PC-9 (cell line): ENCODE results near the gene RUSF1. TPM values are rescaled to one million over a fixed set of nuclear protein-coding genes. Genes with fewer than 3 reads are reported as not detected.
A peak's percentile ranks its signal among the peaks of the same experiment; 100 is the strongest.

Experiments used
- BruUV-seq: library from RNA; stranded (reverse); fragments of 400-500 nt; replicated peaks from 2 replicates; lab custom pipeline; 2021; lab: Mats Ljungman, UMichigan
- CTCF ChIA-PET: fragments of 300-600 bp; sonication (Branson Sonifier 250); formaldehyde crosslinking; loops from one replicate; lab custom pipeline; 2022; ENCODE audit warnings: antibody characterized with exemption; lab: Charles Lee
- POLR2A ChIA-PET: fragments of 300-600 bp; sonication (Branson Sonifier 250); formaldehyde crosslinking; loops from one replicate; lab custom pipeline; 2022; ENCODE audit warnings: antibody characterized with exemption; ENCODE audit not compliant: unreplicated experiment; lab: Charles Lee
- DNase-seq, 2 experiments: peaks; one replicate each; pipeline versions ENCODE4 v3.0.0 to v3.0.0-alpha.2; 2015 to 2022; ENCODE audit warnings: mixed read lengths in 1 of 2
- H2AFZ ChIP-seq: fragments of 200-600 bp; sonication (generic); 2 replicates; pipeline ENCODE4 v1.8.1; 2017; ENCODE audit warnings: antibody characterized with exemption
- H3F3A ChIP-seq: fragments of 200-600 bp; sonication (generic); 2 replicates; pipeline ENCODE4 v1.8.1; 2017; ENCODE audit warnings: antibody characterized with exemption, mild to moderate bottlenecking, low read depth; ENCODE audit not compliant: insufficient read depth
- H3K27ac ChIP-seq: fragments of 200-600 bp; sonication (generic); 2 replicates; pipeline ENCODE4 v1.6.1; 2016; ENCODE audit warnings: mixed run types
- H3K27me3 ChIP-seq: fragments of 200-600 bp; sonication (generic); 2 replicates; pipeline ENCODE4 v1.6.1; 2016; ENCODE audit warnings: low read depth, mixed run types; ENCODE audit not compliant: insufficient read depth
- H3K36me3 ChIP-seq: fragments of 200-600 bp; sonication (generic); 2 replicates; pipeline ENCODE4 v1.6.1; 2016; ENCODE audit warnings: low read depth, mixed run types
- H3K4me1 ChIP-seq: fragments of 200-600 bp; sonication (generic); replicated peaks from 2 replicates; pipeline ENCODE4 v1.6.1; 2016; ENCODE audit warnings: mixed run types; ENCODE audit not compliant: insufficient read depth
- H3K4me2 ChIP-seq: fragments of 200-600 bp; sonication (generic); 2 replicates; pipeline ENCODE4 v1.6.1; 2017; ENCODE audit warnings: mixed run types
- H3K4me3 ChIP-seq: fragments of 200-600 bp; sonication (generic); 2 replicates; pipeline ENCODE4 v1.6.1; 2016; ENCODE audit warnings: mixed run types
- H3K79me2 ChIP-seq: fragments of 200-600 bp; sonication (generic); 2 replicates; pipeline ENCODE4 v1.6.1; 2017; ENCODE audit warnings: low read depth, mixed run types
- H3K9me2 ChIP-seq: fragments of 200-600 bp; sonication (generic); 2 replicates; pipeline ENCODE4 v1.8.1; 2017; ENCODE audit warnings: mild to moderate bottlenecking; ENCODE audit not compliant: insufficient read depth
- H3K9me3 ChIP-seq: fragments of 200-600 bp; sonication (generic); 2 replicates; pipeline ENCODE4 v1.8.1; 2016; ENCODE audit warnings: low read depth; ENCODE audit not compliant: insufficient read depth
- H4K20me1 ChIP-seq: fragments of 200-600 bp; sonication (generic); 2 replicates; pipeline ENCODE4 v1.8.1; 2017; ENCODE audit not compliant: insufficient read depth
- CTCF ChIP-seq: fragments of 200-600 bp; sonication (generic); conservative IDR thresholded peaks from 2 replicates; pipeline ENCODE4 v1.6.1; 2017; ENCODE audit warnings: mixed run types, antibody characterized with exemption, mild to moderate bottlenecking, moderate library complexity
- EZH2 ChIP-seq: fragments of 200-600 bp; sonication (generic); IDR thresholded peaks from 2 replicates; pipeline ENCODE4 v1.8.0; 2017; ENCODE audit warnings: antibody characterized with exemption, low read depth
- intact Hi-C: fragments of 100-400 bp; cut with micrococcal nuclease; formaldehyde crosslinking; loops from one replicate; pipeline ENCODE4 v1.10.0; 2022; ENCODE audit not compliant: unreplicated experiment
- total RNA-seq: library from RNA; stranded (reverse); gene quantifications from 2 replicates; pipeline ENCODE4 v1.2.3, GENCODE V29; 2021

The RUSF1 gene
- total RNA-seq, 1 experiment from 2014 or later, result 86.7 TPM

DNA sequence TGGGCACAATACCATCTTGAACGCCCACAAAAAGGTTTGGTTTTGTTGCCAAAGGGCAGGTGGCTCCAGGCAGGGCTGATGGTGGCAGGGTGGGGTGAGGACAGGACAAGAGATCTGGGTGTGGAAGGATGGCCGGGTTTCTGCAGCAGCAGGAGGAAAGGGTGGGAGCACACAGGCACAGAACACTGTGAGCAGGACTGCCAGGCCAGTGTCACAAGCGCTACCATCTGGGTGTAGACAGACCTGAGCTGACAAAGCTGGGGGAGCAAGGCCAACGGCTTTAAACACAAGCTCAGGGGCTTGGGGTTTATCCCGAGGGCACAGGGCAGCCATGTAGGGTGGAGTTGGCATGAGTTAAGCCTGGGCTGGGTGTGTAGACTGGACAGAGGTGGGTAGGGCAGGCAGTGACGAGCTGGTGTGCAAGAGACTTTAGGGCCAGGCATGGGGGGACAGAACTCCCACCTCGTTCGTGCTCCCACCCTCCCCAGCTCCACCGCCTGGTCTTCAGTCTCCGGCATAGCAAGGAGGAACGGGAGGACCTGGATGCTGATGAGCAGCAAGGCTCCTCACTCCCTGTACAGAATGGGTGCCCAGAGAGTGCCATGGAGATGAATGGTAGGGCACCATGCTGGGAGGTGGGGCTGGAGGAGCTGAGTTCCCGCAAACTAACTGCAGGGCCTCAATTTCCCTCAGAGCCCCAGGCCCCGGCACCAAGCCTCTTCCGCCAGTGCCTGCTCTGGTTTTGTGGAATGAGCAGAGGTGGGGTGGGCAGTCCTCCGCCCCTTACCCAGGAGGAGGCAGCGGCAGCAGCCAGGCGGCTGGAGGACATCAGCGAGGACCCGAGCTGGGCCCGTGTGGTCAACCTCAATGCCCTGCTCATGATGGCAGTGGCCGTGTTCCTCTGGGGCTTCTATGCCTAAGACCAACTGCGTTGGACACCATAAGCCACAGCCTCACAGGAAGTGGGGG, 18.3 kb downstream of the RUSF1 start:
- Histone ChIP-seq H3F3A (no peaks in the 10 kb centered on the region; the same call in 1 of the 2 replicates), H3K4me2 (no peak overlapping the region), H3K4me3 (no peak overlapping the region), H3K27me3 (no peaks in the 10 kb centered on the region), H3K4me1 (0 out of 2 replicates have a peak, but pooled peaks cover 8% of the 10 kb centered on the region), H4K20me1 (no peaks in the 10 kb centered on the region), H3K36me3 (no peaks in the 10 kb centered on the region), H3K27ac (no peak overlapping the region), H2AFZ (no peak overlapping the region), H3K9me2 (no peaks in the 10 kb centered on the region), H3K79me2 (no peaks in the 10 kb centered on the region), H3K9me3 (no peaks in the 10 kb centered on the region)
- ChIA-PET CTCF (interaction anchor here (0.6 kb wide), 1 partner anchor 18 kb away, joined by 4 read pairs; the partner anchor contains the start of gene TGFB1I1), POLR2A (interaction anchor here (0.6 kb wide), 1 partner anchor 372 kb away, joined by 3 read pairs; the partner anchor contains the start of gene KAT8)
- DNase-seq, result no peak
- TF ChIP-seq EZH2, result no peak
- TF ChIP-seq CTCF, result no peak
- intact Hi-C loops, result no loop called here
- BruUV-seq, result TSS peak; percentile 17

GRCh38 chr16:31489298-31489564, 19.0 kb downstream of the RUSF1 start:
- H2AFZ ChIP-seq, result no peak overlapping the region
- ChIA-PET POLR2A (no interaction called here), CTCF (no interaction called here)
- no TSS peak for BruUV-seq
- intact Hi-C loops, result no loop called here
- no peaks in the 10 kb centered on the region for H3K79me2 ChIP-seq
- no peaks in the 10 kb centered on the region for H3K36me3 ChIP-seq
- H3K27me3 ChIP-seq, result no peaks in the 10 kb centered on the region
- no peaks in the 10 kb centered on the region for H4K20me1 ChIP-seq
- TF ChIP-seq EZH2 (no peak), CTCF (no peak)
- DNase-seq, result no peak
- no peak overlapping the region for H3K4me2 ChIP-seq
- H3K9me2 ChIP-seq, result no peaks in the 10 kb centered on the region
- H3K4me1 ChIP-seq, result 0 out of 2 replicates have a peak, but pooled peaks cover 8% of the 10 kb centered on the region
- no peak overlapping the region for H3K4me3 ChIP-seq
- H3K27ac ChIP-seq, result no peak overlapping the region
- no peaks in the 10 kb centered on the region for H3K9me3 ChIP-seq
- H3F3A ChIP-seq, result no peaks in the 10 kb centered on the region; the same call in 1 of the 2 replicates

GRCh38 chr16:31488468-31489297, 19.5 kb downstream of the RUSF1 start:
- Histone ChIP-seq H4K20me1 (no peaks in the 10 kb centered on the region), H3K36me3 (no peaks in the 10 kb centered on the region), H3K4me3 (no peak overlapping the region), H3F3A (no peaks in the 10 kb centered on the region; the same call in 1 of the 2 replicates), H2AFZ (no peak overlapping the region), H3K4me1 (0 out of 2 replicates have a peak, but pooled peaks cover 8% of the 10 kb centered on the region), H3K79me2 (no peaks in the 10 kb centered on the region), H3K9me3 (no peaks in the 10 kb centered on the region), H3K27ac (no peak overlapping the region), H3K4me2 (no peak overlapping the region; the same call in 1 of the 2 replicates), H3K9me2 (no peaks in the 10 kb centered on the region), H3K27me3 (no peaks in the 10 kb centered on the region)
- POLR2A ChIA-PET, result no interaction called here
- intact Hi-C loops, result no loop called here
- no peak for DNase-seq
- CTCF ChIA-PET, result no interaction called here
- no TSS peak for BruUV-seq
- TF ChIP-seq EZH2 (no peak), CTCF (no peak)
